ENCODE data around the gene ITM2B.

ITM2B gene

GRCh38 chr13:48304143-48304876 is 71.3 kb downstream of the ITM2B start:
- FAIRE-seq (no peak), DNase-seq (ENCODE audit: low spot score) (peak; percentile 27)

GRCh38 chr13:48311223-48311622 is 78.2 kb downstream of the ITM2B start:
- FAIRE-seq: no peak
- no peak for DNase-seq (ENCODE audit: low spot score)

- FAIRE-seq: no peak
- DNase-seq (ENCODE audit: low spot score): no peak
Measured at GRCh38 chr13:48315969-48316650, 83.1 kb downstream of the ITM2B start.

- FAIRE-seq: no peak
- no peak for DNase-seq (ENCODE audit: low spot score)
Measured at GRCh38 chr13:48316826-48317510, 84.0 kb downstream of the ITM2B start.

GRCh38 chr13:48317511-48318376 is 84.7 kb downstream of the ITM2B start:
- FAIRE-seq (no peak), DNase-seq (ENCODE audit: low spot score) (no peak)

GRCh38 chr13:48318377-48318811 is 85.4 kb downstream of the ITM2B start:
- DNase-seq (ENCODE audit: low spot score) (no peak), FAIRE-seq (no peak)

- no peak for DNase-seq (ENCODE audit: low spot score)
- no peak for FAIRE-seq
Measured at GRCh38 chr13:48318821-48319511, 86.0 kb downstream of the ITM2B start.
